Esophagus muscularis mucosa (tissue), 4 donors: ENCODE results near the gene ACTL10. TPM values are rescaled to one million over a fixed set of nuclear protein-coding genes. Genes with fewer than 3 reads are reported as not detected.
"Not testable (repeated sequence)": the region's sequence is repeated elsewhere in the genome, so short reads cannot be mapped to it uniquely, and the experiment has no call there.

Experiments used
- DNase-seq: peaks from one replicate; pipeline ENCODE4 v3.0.0-alpha.2; 2017; ENCODE audit errors: extremely low spot score
- H3K27ac ChIP-seq, 4 donors: fragments of 200-600 bp; sonication (generic); replicated peaks in 1 of 4; 1 replicate in 3 of 4; 2 replicates in 1 of 4; pipeline ENCODE4 v1.5.1; 2016 to 2019; ENCODE audit warnings: mild to moderate bottlenecking in 1 of 4
- H3K27me3 ChIP-seq, 4 donors: fragments of 200-600 bp; sonication (generic); one replicate each; pipeline versions ENCODE4 v1.5.1 to v1.6.0; 2016 to 2019
- H3K36me3 ChIP-seq, 4 donors: fragments of 200-600 bp; sonication (generic); one replicate each; pipeline ENCODE4 v1.5.1; 2016 to 2019
- H3K4me1 ChIP-seq, 4 donors: fragments of 200-600 bp; sonication (generic); one replicate each; pipeline ENCODE4 v1.5.1; 2016 to 2019
- H3K4me3 ChIP-seq, 4 donors: fragments of 200-600 bp; sonication (generic); 1 replicate in 2 of 4; 2 replicates in 2 of 4; pipeline ENCODE4 v1.5.1; 2016 to 2019; ENCODE audit warnings: mild to moderate bottlenecking in 4 of 4, moderate library complexity in 1 of 4
- H3K9me3 ChIP-seq, 4 donors: fragments of 200-600 bp; sonication (generic); 1 replicate in 3 of 4; 2 replicates in 1 of 4; pipeline ENCODE4 v1.5.1; 2016 to 2019
- CTCF ChIP-seq, 3 experiments: fragments of 200-600 bp in 2 of 3; fragments of 450-650 bp in 1 of 3; sonication (generic) in 2 of 3; IDR thresholded peaks; one replicate each; pipeline ENCODE4 v1.5.1; 2017 to 2019; ENCODE audit warnings: antibody characterized with exemption in 3 of 3, mild to moderate bottlenecking in 2 of 3, moderate library complexity in 1 of 3
- EP300 ChIP-seq: sonication (generic); formaldehyde crosslinking; IDR thresholded peaks from one replicate; pipeline ENCODE4 v1.6.1; 2017; ENCODE audit warnings: antibody characterized with exemption
- POLR2A ChIP-seq: fragments of 450-650 bp; IDR thresholded peaks from one replicate; pipeline ENCODE4 v1.6.1; 2017; ENCODE audit warnings: antibody characterized with exemption, moderate library complexity, mild to moderate bottlenecking, low read depth
- POLR2AphosphoS5 ChIP-seq, 2 donors: sonication (generic); formaldehyde crosslinking; IDR thresholded peaks; one replicate each; pipeline ENCODE4 v1.6.1; 2017; ENCODE audit warnings: antibody characterized with exemption in 2 of 2
- WGBS: methylation state at CpG from one replicate; pipeline ENCODE4 v1.1.5; 2018; 5-methylcytosine and 5-hydroxymethylcytosine counted together
- intact Hi-C: fragments of 100-400 bp; cut with DNase I; formaldehyde crosslinking; loops from one replicate; pipeline ENCODE4 v1.15.1; 2023
- total RNA-seq, 4 donors: library from RNA; depleted of rRNA; stranded (reverse); fragments of >200 nt; gene quantifications; one replicate each; pipeline versions ENCODE4 v1.1.0 to v1.2.1, GENCODE V29; 2016

The ACTL10 gene
- total RNA-seq, 4 donors from 2014 or later, result 1.3 to 2.5 (median 2.0) TPM

DNA sequence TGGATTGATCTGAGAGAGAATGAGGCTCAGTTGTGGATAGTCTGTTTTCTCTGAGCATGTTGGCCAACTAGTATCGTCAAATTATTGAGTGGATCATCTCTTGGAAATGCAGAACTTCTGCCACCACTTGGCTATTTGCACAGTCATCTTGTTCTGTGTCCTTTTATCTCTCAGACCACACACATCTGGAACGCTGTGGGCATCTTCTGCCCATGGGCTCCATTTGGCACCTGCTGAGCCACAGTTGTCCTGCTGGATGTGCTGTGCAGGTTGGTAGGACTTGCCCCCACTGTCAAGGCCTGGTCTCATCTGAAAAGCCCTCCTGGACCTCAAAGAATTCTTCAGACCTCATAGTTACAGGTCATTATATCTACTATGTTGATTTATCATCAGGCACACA lies 21.3 kb upstream of the ACTL10 start:
- intact Hi-C loops, result no loop called here
- Histone ChIP-seq H3K27ac (no peak overlapping the region), H3K9me3 (no peaks in the 10 kb centered on the region), H3K4me1 (peaks cover 13 to 28% (median 25%) of the 10 kb centered on the region in 4 donors), H3K4me3 (no peak overlapping the region), H3K27me3 (no peaks in the 10 kb centered on the region), H3K36me3 (peaks cover 30 to 59% (median 40%) of the 10 kb centered on the region in 4 donors)
- WGBS, result 88% methylated on average over 2 of the region's 2 CpGs
- TF ChIP-seq POLR2AphosphoS5 (IDR thresholded peaks at IDR 0.05) (no peak), POLR2A (no peak), CTCF (IDR thresholded peaks at IDR 0.05) (no peak), EP300 (no peak)
- no peak for DNase-seq

DNA sequence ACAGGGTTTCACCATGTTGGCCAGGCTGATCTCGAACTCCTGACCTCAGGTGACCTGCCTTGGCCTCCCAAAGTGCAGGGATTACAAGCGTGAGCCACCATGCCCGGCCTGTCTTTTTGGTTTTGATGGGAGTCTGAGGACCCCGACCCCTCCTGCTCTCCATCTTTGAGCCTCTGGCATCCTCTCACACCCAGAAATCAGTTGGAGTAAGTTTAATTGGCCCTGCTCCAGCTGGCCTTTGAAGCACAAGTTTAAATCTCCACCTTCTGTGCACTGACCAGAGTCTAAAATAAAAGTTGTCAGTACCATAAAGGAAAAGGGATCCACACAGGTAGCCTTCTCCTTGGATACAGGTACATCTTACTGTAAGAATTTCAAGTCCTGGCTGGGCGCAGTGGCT lies 20.6 kb upstream of the ACTL10 start:
- Histone ChIP-seq H3K4me3 (no peak overlapping the region), H3K27me3 (no peaks in the 10 kb centered on the region), H3K27ac (no peak overlapping the region), H3K4me1 (peaks cover 13 to 28% (median 25%) of the 10 kb centered on the region in 4 donors), H3K9me3 (no peaks in the 10 kb centered on the region), H3K36me3 (peaks cover 22 to 51% (median 32%) of the 10 kb centered on the region in 4 donors)
- DNase-seq, result no peak
- no peak for TF ChIP-seq POLR2A
- TF ChIP-seq CTCF (IDR thresholded peaks at IDR 0.05), result no peak
- no peak for TF ChIP-seq POLR2AphosphoS5 (IDR thresholded peaks at IDR 0.05)
- TF ChIP-seq EP300, result no peak
- intact Hi-C loops, result no loop called here
- 96% methylated on average over 5 of the region's 5 CpGs for WGBS

DNA sequence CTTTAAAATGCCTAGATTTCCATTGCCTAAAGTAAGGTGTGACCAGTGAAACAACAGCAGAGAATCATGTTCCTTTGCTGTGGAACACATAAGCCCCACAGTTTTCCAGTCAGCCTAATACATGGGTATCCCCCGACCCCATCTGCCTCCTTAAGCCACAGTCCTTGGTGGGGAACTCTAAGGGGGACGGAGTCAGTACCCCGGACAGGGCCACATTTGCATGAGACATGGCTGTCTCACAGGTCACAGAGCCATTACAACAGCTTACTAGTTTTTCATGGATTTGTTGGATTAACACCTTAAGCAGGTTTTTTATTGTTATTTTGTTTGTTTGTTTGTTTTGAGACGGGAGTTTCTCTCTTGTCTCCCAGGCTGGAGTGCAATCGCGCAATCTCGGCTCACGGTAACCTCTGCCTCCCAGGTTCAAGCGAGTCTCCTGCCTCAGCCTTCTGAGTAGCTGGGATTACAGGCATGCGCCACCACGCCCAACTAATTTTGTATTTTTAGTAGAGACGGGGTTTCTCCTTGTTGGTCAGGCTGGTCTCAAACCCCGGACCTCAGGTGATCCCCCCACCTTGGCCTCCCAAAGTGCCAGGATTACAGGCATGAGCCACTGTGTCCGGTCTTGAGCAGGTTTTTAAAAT lies 19.7 kb upstream of the ACTL10 start:
- DNase-seq, H3K9me3 ChIP-seq, H3K4me3 ChIP-seq, H3K27me3 ChIP-seq, intact Hi-C loops: not testable (repeated sequence)
- Histone ChIP-seq H3K4me1 (peaks cover 13 to 28% (median 25%) of the 10 kb centered on the region in 4 donors), H3K36me3 (peaks cover 18 to 42% (median 26%) of the 10 kb centered on the region in 4 donors), H3K27ac (peak overlapping the region in 3 of 4 donors; percentile 3 to 49 (median 5))
- WGBS, result 84% methylated on average over 14 of the region's 14 CpGs

DNA sequence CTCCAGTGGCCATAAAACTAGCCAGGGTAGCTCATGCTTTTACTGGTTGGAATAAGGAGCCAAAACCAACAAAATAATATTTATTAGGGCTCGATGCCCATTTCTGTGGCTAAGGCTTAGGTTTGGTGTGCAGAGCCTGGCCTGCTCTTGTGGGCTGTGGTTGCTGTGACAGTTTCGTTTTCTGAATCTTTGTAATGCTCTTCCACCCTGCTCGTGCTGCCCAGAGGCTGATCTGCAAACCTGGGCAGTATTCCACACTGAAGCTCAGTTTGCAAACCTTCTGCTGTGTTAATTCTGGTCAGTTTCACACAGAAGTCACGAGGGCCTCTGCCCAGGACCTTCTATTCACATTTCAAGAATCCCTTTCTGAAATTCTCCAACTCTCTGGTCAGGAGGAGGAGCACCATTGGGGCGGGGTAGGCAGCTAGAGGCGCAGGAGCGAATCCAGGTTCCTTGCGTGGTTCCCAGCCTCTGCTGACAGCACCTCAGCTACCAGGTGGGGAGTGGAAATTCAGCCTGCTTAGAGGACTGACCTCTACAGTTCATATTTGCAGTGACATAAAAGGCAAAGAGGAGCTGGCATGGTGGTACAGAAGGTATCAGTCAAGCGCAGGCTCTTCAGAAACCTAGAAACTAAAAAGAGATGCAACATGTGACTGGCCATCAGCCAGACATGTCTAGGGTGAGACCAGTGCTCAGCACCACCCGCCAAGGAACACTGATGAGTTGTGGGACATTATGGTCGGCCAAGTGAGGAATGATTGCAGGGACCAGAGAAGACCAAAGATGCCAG lies 18.9 kb upstream of the ACTL10 start:
- intact Hi-C loops, result no loop called here
- 72% methylated on average over 11 of the region's 11 CpGs for WGBS
- no peak overlapping the region for H3K4me3 ChIP-seq
- DNase-seq, result no peak
- no peaks in the 10 kb centered on the region for H3K9me3 ChIP-seq
- H3K27ac ChIP-seq, result peak overlapping the region in 3 of 4 donors; percentile 3 to 49 (median 5)
- TF ChIP-seq EP300 (no peak), CTCF (IDR thresholded peaks at IDR 0.05) (no peak), POLR2A (no peak), POLR2AphosphoS5 (IDR thresholded peaks at IDR 0.05) (no peak)
- no peaks in the 10 kb centered on the region for H3K27me3 ChIP-seq
- H3K4me1 ChIP-seq, result peaks cover 13 to 30% (median 27%) of the 10 kb centered on the region in 4 donors
- peaks cover 18 to 35% (median 23%) of the 10 kb centered on the region in 4 donors for H3K36me3 ChIP-seq

- intact Hi-C loops, result no loop called here
- peaks cover 20 to 37% (median 34%) of the 10 kb centered on the region in 4 donors for H3K4me1 ChIP-seq
- TF ChIP-seq POLR2AphosphoS5 (IDR thresholded peaks at IDR 0.05) (no peak), POLR2A (no peak), EP300 (no peak), CTCF (IDR thresholded peaks at IDR 0.05) (no peak)
- peaks cover 18 to 28% (median 20%) of the 10 kb centered on the region in 4 donors for H3K36me3 ChIP-seq
- H3K27me3 ChIP-seq, result no peaks in the 10 kb centered on the region
- H3K9me3 ChIP-seq, result no peaks in the 10 kb centered on the region
- WGBS, result 84% methylated on average over 6 of the region's 14 CpGs
- H3K27ac ChIP-seq, result no peak overlapping the region
- H3K4me3 ChIP-seq, result no peak overlapping the region
- DNase-seq, result no peak
Observed at GRCh38 chr20:33648396-33649004, 18.2 kb upstream of the ACTL10 start.
